ENCODE data around the gene BEND5. TPM values are rescaled to one million over a fixed set of nuclear protein-coding genes. Genes with fewer than 3 reads are reported as not detected.

Gene BEND5
- total and polyA plus RNA-seq, 7 donors, result 0.84 to 3.7 (median 1.6) TPM

GRCh38 chr1:48688102-48688760, 88.5 kb downstream of the BEND5 start:
- intact Hi-C loops (cut with DNase I), result no loop called here

GRCh38 chr1:48687282-48688045, 89.2 kb downstream of the BEND5 start:
- no peak overlapping the region for H3K4me3 ChIP-seq
- H3K27ac ChIP-seq, result no peak overlapping the region
- no peak for ATAC-seq
- H3K27me3 ChIP-seq (ENCODE audit: insufficient read depth in 3 of 3, low read length in 2 of 3), result peaks cover 0 to 4% (median 0%) of the 10 kb centered on the region in 3 donors
- WGBS, 3 donors, result 57 to 59% (median 58%) methylated on average over 13 of the region's 13 CpGs
- no peak for TF ChIP-seq CTCF (IDR thresholded peaks at IDR 0.05)
- no peaks in the 10 kb centered on the region for H3K36me3 ChIP-seq (ENCODE audit: insufficient read depth in 1 of 2, low read depth in 1 of 2)
- no peaks in the 10 kb centered on the region for H3K4me1 ChIP-seq
- DNase-seq, result no peak
- H3K9me3 ChIP-seq, result no peaks in the 10 kb centered on the region
- intact Hi-C loops (cut with DNase I), result no loop called here

More at GRCh38 chr1:48688102-48688760, 88.5 kb downstream of the BEND5 start:
- Histone ChIP-seq H3K36me3 (ENCODE audit: insufficient read depth in 1 of 2, low read depth in 1 of 2) (no peaks in the 10 kb centered on the region), H3K27me3 (ENCODE audit: insufficient read depth in 3 of 3, low read length in 2 of 3) (peaks cover 0 to 7% (median 4%) of the 10 kb centered on the region in 3 donors), H3K4me3 (no peak overlapping the region), H3K9me3 (no peaks in the 10 kb centered on the region), H3K27ac (no peak overlapping the region), H3K4me1 (no peaks in the 10 kb centered on the region)
- 49 to 59% (median 51%) methylated on average over 3 of the region's 3 CpGs for WGBS, 3 donors
- ATAC-seq (no peak), DNase-seq (no peak)
- no peak for TF ChIP-seq CTCF (IDR thresholded peaks at IDR 0.05)

- Histone ChIP-seq H3K4me3 (no peak overlapping the region), H3K27me3 (ENCODE audit: insufficient read depth in 3 of 3, low read length in 2 of 3) (no peaks in the 10 kb centered on the region), H3K9me3 (no peaks in the 10 kb centered on the region), H3K4me1 (no peaks in the 10 kb centered on the region), H3K36me3 (ENCODE audit: insufficient read depth in 1 of 2, low read depth in 1 of 2) (no peaks in the 10 kb centered on the region), H3K27ac (no peak overlapping the region)
- no peak for TF ChIP-seq CTCF (IDR thresholded peaks at IDR 0.05)
- 89 to 91% (median 90%) methylated on average over 5 of the region's 5 CpGs for WGBS, 3 donors
- DNase-seq (no peak), ATAC-seq (no peak)
- intact Hi-C loops (cut with DNase I), result no loop called here
Measured at GRCh38 chr1:48686159-48686558, 90.5 kb downstream of the BEND5 start.

GRCh38 chr1:48684381-48684780, 92.3 kb downstream of the BEND5 start:
- H3K4me1 ChIP-seq, result no peaks in the 10 kb centered on the region
- no peak for ATAC-seq
- TF ChIP-seq CTCF (IDR thresholded peaks at IDR 0.05), result no peak
- intact Hi-C loops (cut with DNase I), result no loop called here
- H3K9me3 ChIP-seq, result no peaks in the 10 kb centered on the region
- WGBS, 3 donors, result 90 to 94% (median 91%) methylated on average over 4 of the region's 4 CpGs
- DNase-seq, result no peak
- H3K27me3 ChIP-seq (ENCODE audit: insufficient read depth in 3 of 3, low read length in 2 of 3), result no peaks in the 10 kb centered on the region
- H3K4me3 ChIP-seq, result no peak overlapping the region
- no peak overlapping the region for H3K27ac ChIP-seq
- H3K36me3 ChIP-seq (ENCODE audit: insufficient read depth in 1 of 2, low read depth in 1 of 2), result no peaks in the 10 kb centered on the region

Data from psoas muscle (tissue), 8 donors.